Caki2 (cell line): ENCODE measurements around the gene BCLAF3. TPM values are rescaled to one million over a fixed set of nuclear protein-coding genes. Genes with fewer than 3 reads are reported as not detected.

ENCODE experiments used
- DNase-seq: peaks from one replicate; pipeline ENCODE4 v3.0.0-alpha.2; 2015; ENCODE audit warnings: low read depth
- in situ Hi-C: cut with HindIII; loops from 2 replicates; pipeline ENCODE4 v1.10.0; 2016; ENCODE audit warnings: low sequenced_read_pairs, low pct_unique_long_range_greater_than_20kb, mixed read lengths
- total RNA-seq: library from RNA; depleted of rRNA; stranded (reverse); fragments of >200 nt; shearing (Covaris generic); gene quantifications from 2 replicates; pipeline ENCODE4 v1.2.3, GENCODE V29; 2014; ENCODE audit warnings: low replicate concordance

Gene BCLAF3
- total RNA-seq, 1 experiment from 2014 or later = 2.0 TPM

DNA sequence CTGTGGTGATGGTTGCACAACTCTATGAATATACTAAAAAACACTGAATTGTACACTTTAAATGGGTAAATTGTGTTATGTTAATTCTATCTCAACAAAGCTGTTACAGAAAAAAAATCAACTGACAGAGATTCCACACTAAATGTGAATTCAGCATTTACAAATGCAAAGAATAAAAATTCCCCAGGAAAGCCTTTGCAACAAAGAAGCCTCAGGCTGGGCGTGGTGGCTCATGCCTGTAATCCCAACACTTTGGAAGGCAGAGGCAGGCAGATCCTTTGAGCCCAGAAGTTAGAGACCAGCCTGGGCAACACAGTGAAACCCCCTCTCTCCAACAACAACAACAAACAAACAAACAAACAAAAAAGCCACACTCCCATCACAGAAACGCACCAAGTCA is 8.9 kb downstream of the BCLAF3 start:
- in situ Hi-C loops = no loop called here
- no peak for DNase-seq

DNA sequence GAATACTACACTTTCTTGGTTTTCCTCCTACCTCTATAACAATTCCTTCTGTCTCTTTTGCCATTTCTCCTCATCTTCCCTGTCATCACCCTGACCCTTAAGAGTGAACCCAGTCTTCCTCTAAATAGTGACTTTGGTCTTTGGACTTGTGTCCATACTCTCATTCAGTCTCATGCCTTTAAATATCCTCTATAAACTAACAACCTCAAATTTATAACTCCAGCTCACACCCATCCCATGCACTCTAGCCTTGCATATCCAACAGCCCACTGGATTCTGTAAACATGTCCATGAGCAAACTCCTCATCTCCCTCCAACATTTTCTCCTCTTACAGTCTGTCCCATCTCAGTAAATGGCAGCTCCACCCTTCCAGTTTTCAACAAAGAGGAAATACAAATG is 15.0 kb downstream of the BCLAF3 start:
- DNase-seq = no peak
- in situ Hi-C loops = no loop called here

DNA sequence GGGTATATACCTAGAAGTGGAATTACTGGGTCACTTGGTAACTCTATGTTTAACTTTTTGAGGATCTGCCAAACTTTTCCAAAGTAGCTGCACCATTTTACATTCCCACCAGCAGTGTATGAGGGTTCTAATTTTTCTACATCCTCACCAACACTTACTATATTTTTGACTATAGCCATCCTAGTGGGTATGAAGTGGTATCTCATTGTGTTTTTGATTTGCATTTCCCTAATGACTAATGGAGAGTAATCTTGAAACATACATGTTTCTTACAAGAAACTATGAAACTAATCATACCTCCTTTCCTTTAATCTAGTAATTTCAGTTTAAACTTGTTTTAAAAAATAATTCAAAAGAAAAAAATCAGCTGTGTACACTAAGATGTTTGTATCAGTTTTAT is 17.9 kb downstream of the BCLAF3 start:
- DNase-seq = no peak
- in situ Hi-C loops = no loop called here

DNA sequence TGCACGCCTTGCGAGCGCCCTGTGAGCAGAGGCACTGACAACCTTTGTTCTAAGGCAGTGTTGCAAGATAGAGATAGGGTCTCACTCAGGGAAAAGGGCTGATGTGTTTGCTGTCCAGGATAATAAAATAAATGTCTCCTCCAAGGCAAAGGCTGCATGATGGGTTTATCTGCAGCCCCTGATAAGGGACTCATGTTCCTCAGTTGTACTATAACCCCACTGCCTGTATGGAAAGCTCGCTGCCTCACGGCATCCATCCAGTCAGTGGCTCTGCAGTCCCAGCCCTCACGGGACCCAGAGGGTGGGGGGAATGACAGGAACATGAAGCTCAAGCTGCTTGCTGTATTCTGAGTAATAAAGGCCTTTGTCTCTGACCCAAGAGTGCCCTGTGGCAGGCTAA is 22.6 kb downstream of the BCLAF3 start:
- DNase-seq = no peak
- in situ Hi-C loops = no loop called here

DNA sequence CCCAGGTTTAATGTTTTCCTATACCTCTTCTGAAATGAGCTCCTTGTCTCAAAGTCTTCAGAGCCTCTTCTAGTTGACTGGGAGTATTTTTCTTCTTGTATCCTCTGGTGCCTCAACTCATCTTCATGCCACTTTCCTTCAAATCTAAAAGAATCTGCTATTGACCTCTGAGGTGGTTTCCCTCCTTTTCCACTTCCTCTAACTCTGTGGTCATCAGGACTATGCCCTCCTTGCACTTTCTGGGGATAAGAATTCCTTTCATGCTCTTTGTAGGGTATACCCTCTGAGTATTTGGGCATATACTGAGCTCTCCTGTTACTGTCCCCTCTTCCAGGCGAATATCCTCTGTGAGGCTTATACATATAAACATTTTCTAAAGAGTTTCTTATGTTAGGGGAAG is 24.8 kb downstream of the BCLAF3 start:
- DNase-seq = no peak
- in situ Hi-C loops = no loop called here

DNA sequence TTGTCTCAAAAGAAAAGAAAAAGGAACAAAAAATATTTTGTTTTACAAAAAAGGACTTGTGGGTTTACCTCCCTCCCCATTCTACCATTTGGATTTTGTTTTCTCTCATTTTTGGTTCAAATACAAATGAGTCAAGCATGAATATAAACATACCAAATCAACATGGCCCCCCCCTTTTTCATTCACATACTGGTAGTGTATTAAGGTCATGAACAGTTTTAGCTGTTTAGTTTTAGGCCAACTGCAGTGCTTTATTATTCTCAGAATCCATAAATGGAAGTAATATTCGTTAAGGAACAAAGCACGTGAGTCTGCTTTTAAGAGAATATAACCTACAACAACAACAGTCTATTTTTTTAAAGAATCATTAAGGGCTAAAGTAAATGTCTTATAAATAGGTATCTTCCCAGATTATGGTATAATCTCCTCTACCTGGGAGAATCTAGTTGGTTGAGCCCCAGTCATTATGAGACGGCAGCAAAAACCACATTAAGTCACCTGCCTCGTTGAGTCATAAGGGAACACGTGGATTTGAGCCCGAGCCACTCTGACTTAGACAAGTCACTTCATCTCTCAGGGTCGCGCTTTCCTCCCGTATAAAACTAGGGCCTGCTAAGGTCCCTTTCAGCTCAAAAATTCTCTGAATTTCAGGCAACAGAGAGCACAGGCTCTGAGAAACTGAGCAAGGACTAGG is 26.7 kb downstream of the BCLAF3 start:
- DNase-seq = peak; percentile 13
- in situ Hi-C loops = no loop called here

DNA sequence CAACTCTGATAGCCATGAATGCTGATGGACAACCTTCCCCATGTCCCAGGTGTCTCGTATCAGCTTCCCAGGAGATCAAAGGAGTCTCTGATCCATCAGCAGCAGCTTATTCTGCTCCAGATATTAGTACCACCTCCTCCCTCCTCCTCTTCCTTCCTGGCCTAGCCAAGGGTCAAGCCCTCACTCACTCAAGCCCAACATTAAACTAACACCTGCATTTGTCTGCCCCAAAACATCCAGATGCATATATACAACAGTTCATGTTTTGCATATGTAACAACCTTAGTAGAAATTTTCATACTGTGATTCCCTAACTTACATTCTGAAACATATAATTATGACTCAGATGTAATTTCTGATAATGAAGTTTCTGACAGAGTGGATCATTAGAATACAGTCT is 29.9 kb downstream of the BCLAF3 start:
- no peak for DNase-seq
- in situ Hi-C loops = no loop called here

DNA sequence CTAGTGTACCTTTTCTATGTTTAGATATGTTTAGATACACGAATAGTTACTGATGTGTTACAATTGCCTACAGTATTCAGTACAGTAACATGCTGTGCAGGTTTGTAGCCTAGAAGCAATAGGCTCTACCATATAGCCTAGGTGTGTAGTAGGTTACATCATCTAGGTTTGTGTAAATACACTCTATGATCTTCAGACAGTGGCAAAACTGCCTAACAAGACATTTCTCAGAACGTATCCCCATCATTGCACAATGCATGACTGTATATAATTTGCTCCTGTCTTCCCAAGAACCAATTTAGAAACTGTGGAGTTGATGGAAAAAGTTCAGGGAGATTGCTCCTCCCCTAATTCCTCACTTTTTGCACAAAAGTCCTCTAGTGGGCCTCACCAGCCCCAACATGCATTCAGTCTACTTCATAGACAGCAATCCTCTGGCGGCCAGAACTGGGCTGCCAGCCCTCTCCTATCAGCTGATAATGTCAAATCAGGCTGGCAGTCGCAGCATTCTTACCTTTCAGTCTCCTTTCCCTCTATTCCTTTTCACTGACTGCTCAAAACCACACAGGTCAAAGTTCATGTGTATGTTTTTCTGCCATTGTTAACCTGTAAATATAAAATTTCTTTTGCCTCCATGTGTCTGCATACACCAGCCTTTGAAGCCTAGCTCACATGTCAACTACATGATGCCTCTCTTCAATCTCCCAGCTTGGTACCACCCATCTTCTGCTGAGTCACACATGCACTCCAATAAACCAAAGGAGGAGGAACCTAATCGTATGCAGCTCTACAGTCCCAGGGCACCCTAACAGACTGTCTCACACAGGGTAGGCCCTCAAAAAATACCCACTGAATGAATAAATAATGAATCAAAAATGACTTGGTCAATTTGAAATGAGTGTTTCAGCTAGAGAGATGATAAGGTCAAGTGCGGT is 32.0 kb downstream of the BCLAF3 start:
- in situ Hi-C loops = no loop called here
- DNase-seq = peak; percentile 38

DNA sequence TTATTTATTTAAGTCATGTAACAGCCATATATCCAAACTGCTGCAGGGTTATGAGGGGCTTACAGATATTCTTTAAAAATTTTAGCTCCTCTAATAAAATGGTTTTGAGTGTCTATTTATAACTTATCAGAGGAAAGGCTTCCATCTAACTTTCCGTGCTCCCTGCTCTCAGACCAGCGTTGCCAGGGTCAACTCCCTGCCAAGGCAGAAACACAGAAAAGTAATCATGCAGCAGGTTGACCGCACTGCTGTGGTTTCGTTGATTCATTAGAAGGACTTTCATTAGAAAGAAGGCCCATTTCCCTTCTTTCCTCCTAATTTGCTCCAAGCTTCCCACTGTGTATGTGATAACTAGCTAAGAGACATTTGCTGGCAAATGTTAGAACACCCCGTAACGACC is 33.9 kb downstream of the BCLAF3 start:
- in situ Hi-C loops = no loop called here
- no peak for DNase-seq

DNA sequence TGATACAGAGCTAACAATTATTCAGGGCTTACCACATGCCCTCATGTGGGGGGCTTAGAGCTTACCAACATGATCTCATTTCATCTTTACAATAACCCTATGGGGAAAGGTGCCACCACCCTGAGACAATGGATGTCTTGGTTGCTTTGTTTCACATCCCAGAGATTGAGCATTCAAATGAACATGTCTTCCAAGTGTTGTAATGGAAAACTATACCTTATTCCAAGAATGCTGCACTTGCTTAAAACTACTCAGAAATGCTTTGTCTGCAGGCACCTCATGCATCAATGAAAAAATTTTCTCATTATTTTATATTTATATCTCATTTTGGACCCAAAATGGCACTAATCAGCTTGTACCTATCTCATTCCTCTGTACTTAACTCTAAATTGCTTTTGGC is 34.6 kb downstream of the BCLAF3 start:
- no peak for DNase-seq
- in situ Hi-C loops = no loop called here

DNA sequence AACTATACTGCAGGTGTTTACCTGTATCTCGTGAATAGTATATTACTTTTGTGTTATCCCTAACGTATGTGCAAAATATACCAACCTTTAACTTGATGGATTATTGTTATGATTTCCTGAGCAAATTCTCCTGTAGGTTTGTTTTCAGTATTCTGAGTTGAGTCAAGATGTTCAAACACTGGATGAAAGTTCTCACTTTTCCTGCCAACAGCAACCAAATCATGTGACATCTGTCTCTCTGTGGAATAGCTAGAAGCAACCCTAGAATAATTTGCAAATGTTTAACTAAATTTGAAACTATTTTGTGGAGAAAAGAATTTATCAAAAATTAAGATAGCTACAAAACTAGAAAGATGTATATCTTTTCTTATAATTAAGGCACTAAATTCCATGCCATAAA is 35.6 kb downstream of the BCLAF3 start:
- in situ Hi-C loops = no loop called here
- DNase-seq = no peak

DNA sequence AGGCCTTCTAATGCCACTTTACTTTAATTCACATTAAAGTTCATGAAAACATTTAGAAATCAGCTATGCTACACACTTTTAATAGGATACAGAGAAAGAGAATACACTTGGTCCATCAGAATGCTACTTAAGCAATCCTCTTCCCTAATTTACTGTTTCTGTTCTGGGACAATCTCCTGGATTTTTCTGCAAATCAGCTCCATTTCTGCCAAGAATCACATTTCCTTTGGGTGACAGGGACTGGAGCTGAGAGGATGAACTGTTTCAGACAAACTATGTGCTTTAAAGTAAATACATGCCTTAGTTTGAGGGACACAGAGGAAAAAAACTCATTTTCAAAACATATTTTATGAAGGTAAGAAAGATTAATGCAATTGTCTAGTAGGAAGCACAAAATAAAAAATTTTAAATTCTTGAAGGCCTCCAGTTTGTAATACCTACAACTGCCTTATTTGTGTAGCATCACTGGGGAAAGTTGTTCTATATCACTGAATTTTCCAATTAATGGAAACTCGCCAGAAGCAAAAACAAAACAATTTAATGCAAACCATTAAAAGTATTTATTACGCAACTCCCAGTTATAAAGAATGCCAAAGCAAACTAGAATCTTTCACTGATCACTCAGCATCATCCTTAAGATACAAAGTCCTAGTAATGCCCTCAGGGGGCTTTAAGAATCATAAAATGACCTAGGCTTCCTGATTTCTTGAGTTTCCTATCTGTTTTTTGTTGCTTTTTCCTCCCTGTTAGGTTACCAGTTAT is 36.3 kb downstream of the BCLAF3 start:
- no peak for DNase-seq

DNA sequence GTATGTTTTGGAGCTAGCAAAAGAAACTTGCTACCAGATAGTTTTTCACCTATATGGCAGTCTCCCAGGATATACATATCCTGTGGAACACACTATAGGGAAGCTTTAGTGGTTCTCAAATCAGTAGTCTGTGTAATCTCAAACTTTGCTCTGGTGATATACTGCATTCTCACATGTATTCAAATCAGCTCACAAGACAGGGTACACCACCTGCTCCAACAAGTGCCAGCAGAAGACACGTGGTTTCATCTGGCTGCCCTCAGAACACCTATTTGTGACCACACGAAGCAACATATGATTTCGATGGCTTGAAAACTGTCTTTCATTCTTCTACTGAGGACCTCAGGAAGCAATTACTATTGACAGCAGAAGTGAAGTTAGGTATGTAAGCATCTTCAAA is 37.7 kb downstream of the BCLAF3 start:
- in situ Hi-C loops = no loop called here
- DNase-seq = no peak

More for the DNA sequence above, 36.3 kb downstream of the BCLAF3 start:
- in situ Hi-C loops = no loop called here

DNA sequence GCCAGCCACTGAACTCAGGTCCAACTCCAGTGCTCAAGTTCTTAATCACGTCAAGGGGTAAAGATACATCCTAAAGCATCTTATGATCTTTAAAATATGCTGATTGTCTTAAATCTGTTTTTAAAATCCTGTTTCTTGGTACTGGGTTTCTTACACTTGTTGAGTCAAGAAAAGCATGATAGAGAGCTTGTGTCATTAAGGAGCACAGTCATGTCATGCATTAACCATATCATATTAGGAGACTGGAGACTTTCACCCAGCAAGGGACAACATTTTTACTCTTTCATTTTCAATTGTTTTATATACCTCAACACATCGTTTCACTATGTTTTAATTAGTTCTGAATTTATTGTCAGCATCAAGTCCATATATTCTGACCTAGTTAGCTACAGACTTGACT is 41.5 kb downstream of the BCLAF3 start:
- DNase-seq = no peak

DNA sequence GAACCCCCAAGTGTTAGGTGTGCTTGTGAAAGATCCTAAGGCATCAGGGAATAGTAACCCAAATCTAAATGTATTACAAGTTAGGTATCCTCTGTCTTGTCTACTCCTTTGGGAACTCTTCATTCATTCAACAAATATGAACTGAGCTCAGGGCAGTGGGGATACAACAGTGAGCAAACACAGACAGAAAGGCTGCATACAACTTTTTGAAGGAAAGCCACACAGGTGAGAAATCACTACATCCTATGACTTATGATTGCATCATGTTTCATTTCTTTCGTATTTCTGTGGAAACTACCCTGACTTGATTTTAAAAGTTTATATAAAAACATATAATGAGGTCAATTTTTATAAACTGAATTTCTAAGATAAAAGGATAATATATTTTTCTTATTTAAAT is 43.2 kb downstream of the BCLAF3 start:
- no peak for DNase-seq
- in situ Hi-C loops = no loop called here

More for the DNA sequence above, 41.5 kb downstream of the BCLAF3 start:
- in situ Hi-C loops = no loop called here
